GM12875 (cell line): ENCODE measurements around the gene AKR1B1.

ENCODE experiments used
- H3K4me3 ChIP-seq: one replicate; pipeline ENCODE4 v1.5.1; 2011; ENCODE audit warnings: low read depth, low read length, control low read depth
- TF ChIP-seq, protein P1 (sequence below): IDR thresholded peaks from 2 replicates; pipeline ENCODE4 v1.5.1; 2011; ENCODE audit warnings: low read depth, mild to moderate bottlenecking, control low read depth, inconsistent platforms, low read length, moderate library complexity, borderline replicate concordance; ENCODE audit not compliant: insufficient read depth

The AKR1B1 gene

DNA sequence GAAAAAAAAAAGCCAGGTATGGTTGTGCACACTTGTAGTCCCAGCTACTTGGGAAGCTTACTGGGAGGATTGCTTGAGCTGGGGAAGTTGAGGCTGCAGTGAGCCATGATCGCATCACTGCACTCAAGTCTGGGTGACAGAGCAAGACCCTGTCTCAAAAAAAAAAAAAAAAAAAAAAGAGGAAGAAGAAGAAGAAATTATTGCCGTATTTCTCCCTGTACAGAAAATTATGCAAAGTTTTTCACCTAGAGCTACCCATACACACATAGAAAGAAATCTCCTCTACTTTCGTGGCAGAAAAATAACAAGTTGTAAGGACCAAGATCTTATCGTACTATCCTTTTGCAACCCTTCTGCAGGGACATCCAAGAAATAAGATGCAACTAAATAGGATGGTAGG lies 25.5 kb downstream of the AKR1B1 start:
- TF ChIP-seq, protein P1, sequence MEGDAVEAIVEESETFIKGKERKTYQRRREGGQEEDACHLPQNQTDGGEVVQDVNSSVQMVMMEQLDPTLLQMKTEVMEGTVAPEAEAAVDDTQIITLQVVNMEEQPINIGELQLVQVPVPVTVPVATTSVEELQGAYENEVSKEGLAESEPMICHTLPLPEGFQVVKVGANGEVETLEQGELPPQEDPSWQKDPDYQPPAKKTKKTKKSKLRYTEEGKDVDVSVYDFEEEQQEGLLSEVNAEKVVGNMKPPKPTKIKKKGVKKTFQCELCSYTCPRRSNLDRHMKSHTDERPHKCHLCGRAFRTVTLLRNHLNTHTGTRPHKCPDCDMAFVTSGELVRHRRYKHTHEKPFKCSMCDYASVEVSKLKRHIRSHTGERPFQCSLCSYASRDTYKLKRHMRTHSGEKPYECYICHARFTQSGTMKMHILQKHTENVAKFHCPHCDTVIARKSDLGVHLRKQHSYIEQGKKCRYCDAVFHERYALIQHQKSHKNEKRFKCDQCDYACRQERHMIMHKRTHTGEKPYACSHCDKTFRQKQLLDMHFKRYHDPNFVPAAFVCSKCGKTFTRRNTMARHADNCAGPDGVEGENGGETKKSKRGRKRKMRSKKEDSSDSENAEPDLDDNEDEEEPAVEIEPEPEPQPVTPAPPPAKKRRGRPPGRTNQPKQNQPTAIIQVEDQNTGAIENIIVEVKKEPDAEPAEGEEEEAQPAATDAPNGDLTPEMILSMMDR, result no peak

DNA sequence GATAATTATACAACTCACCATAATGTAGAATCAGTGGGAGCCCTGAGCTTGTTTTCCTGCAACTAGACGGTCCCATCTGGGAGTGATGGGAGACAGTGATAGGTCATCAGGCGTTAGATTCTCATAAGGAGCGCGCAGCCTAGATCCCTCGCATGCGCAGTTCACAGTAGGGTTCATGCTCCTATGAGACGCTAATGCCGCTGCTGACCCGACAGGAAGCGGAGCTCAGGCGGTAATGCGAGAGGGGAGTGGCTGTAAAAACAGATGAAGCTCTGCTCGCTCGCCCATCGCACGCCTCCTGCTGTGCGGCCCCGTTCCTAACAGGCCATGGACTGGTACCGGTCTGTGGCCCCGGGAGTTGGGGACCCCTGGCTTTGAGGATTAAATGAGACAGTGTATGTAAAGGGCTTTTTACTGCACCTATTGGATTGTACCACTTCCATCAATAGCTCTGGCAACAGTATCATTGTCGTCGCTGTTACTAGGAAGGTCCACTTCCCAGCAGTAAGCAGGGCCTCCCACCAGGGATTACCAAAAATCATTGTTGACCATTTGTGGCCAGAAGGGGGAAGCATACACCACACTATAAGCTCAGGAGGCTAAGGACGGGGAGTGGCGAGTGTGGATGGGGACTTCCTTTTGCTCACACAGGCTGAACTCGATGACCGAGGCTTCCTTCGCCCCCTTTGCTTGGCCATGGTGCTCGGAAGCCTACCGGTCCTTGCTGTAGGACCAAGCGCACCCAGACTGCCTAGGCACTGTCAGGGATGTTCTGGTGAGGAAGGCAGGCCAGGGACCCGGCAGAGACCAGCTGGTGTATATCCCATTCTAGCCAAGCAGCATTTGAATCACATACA lies 26.4 kb downstream of the AKR1B1 start:
- H3K4me3 ChIP-seq, result no peak overlapping the region
- TF ChIP-seq, protein P1, result peak; percentile 17; the same call in 1 of the 2 replicates

More for the DNA sequence above, 25.5 kb downstream of the AKR1B1 start:
- H3K4me3 ChIP-seq, result no peak overlapping the region

DNA sequence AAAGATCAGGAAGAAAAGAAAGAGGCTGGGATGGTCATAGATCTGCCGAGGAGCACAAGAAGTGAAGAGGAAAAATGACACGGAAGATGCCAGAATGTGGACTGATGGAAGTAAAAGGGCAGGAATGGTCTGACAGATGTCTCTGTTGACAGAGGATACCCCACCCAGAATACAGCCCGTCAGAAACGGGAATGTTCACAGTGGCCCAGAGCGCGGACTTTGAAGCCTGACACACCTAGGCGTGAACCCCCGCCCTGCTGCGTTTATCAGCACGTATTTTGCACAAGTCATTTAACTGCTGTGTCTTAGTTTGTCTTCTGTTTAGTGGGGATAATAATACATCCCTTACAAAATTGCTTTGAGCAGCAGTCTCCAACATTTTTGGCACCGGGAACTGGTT lies 27.1 kb downstream of the AKR1B1 start:
- TF ChIP-seq, protein P1, result no peak

DNA sequence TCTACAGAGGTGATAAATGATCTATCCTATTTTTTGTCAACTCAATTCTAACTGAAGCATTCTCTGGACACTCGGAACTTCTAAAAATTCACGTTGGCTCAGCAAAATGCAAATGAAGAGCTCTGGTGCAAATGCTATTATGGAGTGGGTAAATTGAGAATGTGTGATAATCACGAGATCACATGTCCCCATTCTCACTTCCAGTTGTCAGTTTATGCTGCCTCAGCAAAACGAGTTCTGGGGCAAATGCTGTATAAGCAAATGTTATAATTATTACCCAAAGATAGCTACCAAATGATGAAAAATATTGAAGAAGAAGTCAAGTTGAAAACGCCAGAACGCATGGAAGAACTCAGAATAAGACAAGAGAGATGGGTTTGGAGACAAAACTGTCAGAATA lies 29.4 kb downstream of the AKR1B1 start:
- TF ChIP-seq, protein P1, result no peak
- H3K4me3 ChIP-seq, result no peak overlapping the region

More for the DNA sequence above, 27.1 kb downstream of the AKR1B1 start:
- no peak overlapping the region for H3K4me3 ChIP-seq

DNA sequence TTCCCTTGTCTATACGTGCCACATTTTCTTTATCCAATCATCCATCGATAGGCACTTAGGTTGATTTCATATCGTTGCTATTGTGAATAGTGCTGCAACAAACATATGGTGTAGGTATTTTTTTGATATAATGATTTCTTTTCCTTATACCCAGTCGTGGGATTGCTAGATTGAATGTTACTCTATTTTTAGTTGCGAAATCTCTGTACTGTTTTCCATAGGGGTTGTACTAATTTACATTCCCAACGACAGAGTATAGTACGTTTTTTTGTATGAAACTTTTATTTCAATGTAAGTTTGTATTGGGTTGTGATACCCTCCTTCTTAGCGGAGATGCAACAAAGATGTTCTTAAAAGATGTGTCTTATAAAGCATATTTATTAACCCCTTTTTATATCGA lies 30.0 kb downstream of the AKR1B1 start:
- no peak overlapping the region for H3K4me3 ChIP-seq
- TF ChIP-seq, protein P1, result no peak

DNA sequence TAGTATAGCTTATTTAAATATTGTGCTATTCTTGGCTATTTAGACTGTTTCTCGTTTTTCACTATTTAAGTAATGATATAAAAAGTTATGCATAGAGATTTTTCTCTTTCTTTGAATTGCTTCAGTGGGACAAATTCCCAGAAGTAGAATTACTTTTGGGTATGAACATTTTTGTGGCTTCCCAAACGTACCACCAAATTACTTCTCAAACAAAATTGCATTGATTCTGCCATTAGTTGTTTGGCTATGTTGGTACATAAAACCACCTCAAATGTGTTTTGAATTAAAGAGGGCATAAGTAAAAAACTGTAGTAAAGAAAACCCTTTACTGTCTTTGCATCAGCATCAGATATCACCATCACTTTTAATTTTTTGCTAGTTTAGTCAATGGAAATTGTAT lies 31.0 kb downstream of the AKR1B1 start:
- H3K4me3 ChIP-seq, result no peak overlapping the region
- TF ChIP-seq, protein P1, result no peak

DNA sequence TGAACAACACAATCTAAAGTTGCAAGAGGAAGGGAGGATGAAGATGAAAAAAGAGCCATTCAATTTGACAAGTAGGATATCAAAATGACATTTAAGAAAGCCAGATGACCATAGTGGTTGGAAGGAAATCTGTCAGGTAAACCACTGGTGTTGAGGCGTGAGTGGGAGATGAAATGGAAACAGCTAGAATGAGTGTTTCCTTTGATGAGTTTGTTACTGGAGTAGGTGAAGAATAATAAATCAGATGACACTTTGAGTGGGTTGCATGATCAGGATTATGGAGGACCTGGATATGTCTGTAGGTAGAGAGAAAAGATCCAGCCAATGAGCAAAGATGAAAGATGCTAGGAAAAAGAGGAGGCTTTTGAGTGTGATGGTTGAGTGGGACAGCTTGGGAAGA lies 33.1 kb downstream of the AKR1B1 start:
- TF ChIP-seq, protein P1, result no peak
- no peak overlapping the region for H3K4me3 ChIP-seq
